ENCODE data around the gene HSDL1.

- TF ChIP-seq EZH2 (IDR thresholded peaks at IDR 0.05; ENCODE audit: borderline replicate concordance, insufficient read depth, low read depth, low read length, poor library complexity, severe bottlenecking) (no peak), CTCF (IDR thresholded peaks at IDR 0.05) (no peak)
These were observed 16.8 kb upstream of the HSDL1 start for GRCh38 chr16:84161801-84162200.

Data from B cell (primary cell).